Upper lobe of right lung (tissue), 1 donor: ENCODE data around the gene RPP30. TPM values are rescaled to one million over a fixed set of nuclear protein-coding genes. Genes with fewer than 3 reads are reported as not detected.
A peak's percentile ranks its signal among the peaks of the same experiment; 100 is the strongest.

Source experiments
- ATAC-seq: fragments of 200-7000 bp; cut with Tn5 transposase; one replicate; pipeline ENCODE4 v1.9.1; 2020; ENCODE audit warnings: mild to moderate bottlenecking, moderate library complexity
- DNase-seq: peaks from one replicate; pipeline ENCODE4 v3.0.0-alpha.2; 2020
- H3K27ac ChIP-seq: fragments of 200-600 bp; one replicate; pipeline ENCODE4 v1.8.0; 2022
- H3K27me3 ChIP-seq: fragments of 200-600 bp; one replicate; pipeline ENCODE4 v1.8.0; 2022; ENCODE audit warnings: mild to moderate bottlenecking
- H3K36me3 ChIP-seq: fragments of 200-600 bp; one replicate; pipeline ENCODE4 v1.8.0; 2022
- H3K4me1 ChIP-seq: fragments of 200-600 bp; one replicate; pipeline ENCODE4 v1.8.0; 2022
- H3K4me3 ChIP-seq: fragments of 200-600 bp; one replicate; pipeline ENCODE4 v1.8.0; 2022; ENCODE audit warnings: mild to moderate bottlenecking
- H3K9me3 ChIP-seq: fragments of 200-600 bp; one replicate; pipeline ENCODE4 v1.8.0; 2022
- CTCF ChIP-seq: fragments of 200-600 bp; IDR thresholded peaks from one replicate; pipeline ENCODE4 v1.8.0; 2022; ENCODE audit warnings: antibody characterized with exemption
- intact Hi-C: fragments of 100-400 bp; cut with DNase I; formaldehyde crosslinking; loops from one replicate; pipeline ENCODE4 v1.11.0; 2022
- total RNA-seq: library from RNA; stranded (reverse); fragmentation: NEBNext Ultra II Directional; extraction: Animal tissue kit (Norgen Biotek cat#: 25700); gene quantifications from one replicate; pipeline ENCODE4 v1.2.1, GENCODE V29; 2021
- donor health status: DM: no; HTN: yes; CAD: no; lungs with severe emphysema.

Gene RPP30
- total RNA-seq, 1 donor from 2014 or later = 26.1 TPM

DNA sequence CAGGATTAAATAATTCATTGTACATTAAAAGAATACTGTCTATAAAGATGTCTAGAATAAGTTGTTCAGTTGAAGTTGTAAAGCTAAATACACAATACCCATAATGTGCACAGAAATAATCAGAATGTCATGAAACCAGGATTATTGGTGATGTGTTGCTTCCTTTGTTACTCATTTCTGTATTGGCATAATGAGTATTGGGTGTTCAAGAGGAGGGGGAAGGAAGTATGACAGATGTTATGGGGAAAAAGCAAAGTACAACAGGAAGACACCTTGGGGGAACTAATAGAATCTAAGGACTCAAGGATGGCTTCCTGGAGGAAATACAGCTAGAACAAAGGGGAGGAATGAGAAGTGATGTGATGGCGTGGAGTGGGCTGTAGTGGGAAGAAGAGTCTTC is 34.2 kb downstream of the RPP30 start:
- no peak for DNase-seq
- Histone ChIP-seq H3K27ac (no peak overlapping the region), H3K9me3 (no peaks in the 10 kb centered on the region), H3K27me3 (no peaks in the 10 kb centered on the region), H3K4me3 (no peak overlapping the region), H3K36me3 (peaks cover 22% of the 10 kb centered on the region), H3K4me1 (no peaks in the 10 kb centered on the region)
- intact Hi-C loops = no loop called here
- ATAC-seq = no peak
- no peak for TF ChIP-seq CTCF

GRCh38 chr10:90906596-90906995 is 34.8 kb downstream of the RPP30 start:
- H3K9me3 ChIP-seq = no peaks in the 10 kb centered on the region
- ATAC-seq (no peak), DNase-seq (no peak)
- no peak overlapping the region for H3K4me3 ChIP-seq
- H3K4me1 ChIP-seq = no peaks in the 10 kb centered on the region
- TF ChIP-seq CTCF = no peak
- no peaks in the 10 kb centered on the region for H3K27me3 ChIP-seq
- peaks cover 15% of the 10 kb centered on the region for H3K36me3 ChIP-seq
- no peak overlapping the region for H3K27ac ChIP-seq
- intact Hi-C loops = no loop called here

- peak; percentile 90 for TF ChIP-seq CTCF
- intact Hi-C loops = no loop called here
- no peaks in the 10 kb centered on the region for H3K9me3 ChIP-seq
- no peak overlapping the region for H3K4me3 ChIP-seq
- DNase-seq (no peak), ATAC-seq (peak; percentile 91)
- no peak overlapping the region for H3K27ac ChIP-seq
- no peaks in the 10 kb centered on the region for H3K36me3 ChIP-seq
- peaks cover 5% of the 10 kb centered on the region for H3K4me1 ChIP-seq
- H3K27me3 ChIP-seq = no peaks in the 10 kb centered on the region
Measured at GRCh38 chr10:90911133-90912051, 39.6 kb downstream of the RPP30 start.

DNA sequence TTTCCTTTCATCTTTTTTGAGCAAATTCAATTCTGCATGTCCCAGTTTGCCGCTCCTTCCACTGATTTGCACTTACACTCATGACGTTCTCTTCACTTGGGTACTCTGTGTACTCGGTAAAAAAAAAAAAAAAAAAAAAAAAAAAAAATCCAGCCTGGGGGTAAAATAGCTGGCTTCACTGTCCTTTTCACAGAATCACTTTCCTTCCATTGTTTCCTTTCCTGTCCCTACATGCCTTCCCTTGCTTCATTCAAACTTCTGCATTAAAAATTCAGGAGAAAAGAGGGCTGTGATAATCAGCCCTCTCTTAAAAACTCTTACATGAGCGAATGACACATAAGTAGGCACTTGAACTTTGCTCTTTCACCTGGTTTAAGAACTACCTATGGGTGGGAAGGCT is 40.4 kb downstream of the RPP30 start:
- H3K36me3 ChIP-seq = no peaks in the 10 kb centered on the region
- no peak overlapping the region for H3K27ac ChIP-seq
- H3K9me3 ChIP-seq = no peaks in the 10 kb centered on the region
- no peak for TF ChIP-seq CTCF
- ATAC-seq (no peak), DNase-seq (no peak)
- no peaks in the 10 kb centered on the region for H3K27me3 ChIP-seq
- intact Hi-C loops = no loop called here
- no peak overlapping the region for H3K4me3 ChIP-seq
- H3K4me1 ChIP-seq = peaks cover 5% of the 10 kb centered on the region

GRCh38 chr10:90912854-90913479 is 41.2 kb downstream of the RPP30 start:
- intact Hi-C loops = no loop called here
- no peaks in the 10 kb centered on the region for H3K27me3 ChIP-seq

More at GRCh38 chr10:90912854-90913479, 41.2 kb downstream of the RPP30 start:
- ATAC-seq (no peak), DNase-seq (no peak)
- Histone ChIP-seq H3K27ac (no peak overlapping the region), H3K4me1 (peaks cover 5% of the 10 kb centered on the region), H3K4me3 (no peak overlapping the region), H3K36me3 (no peaks in the 10 kb centered on the region), H3K9me3 (no peaks in the 10 kb centered on the region)
- TF ChIP-seq CTCF = no peak
